ENCODE results near the gene ABHD2.
"Not testable (repeated sequence)": the region's sequence is repeated elsewhere in the genome, so short reads cannot be mapped to it uniquely, and the experiment has no call there.

Gene ABHD2

GRCh38 chr15:89075101-89075640, 13.1 kb upstream of the ABHD2 start:
- DNase-seq (ENCODE audit: low spot score) = no peak

GRCh38 chr15:89075846-89076245, 12.4 kb upstream of the ABHD2 start:
- DNase-seq (ENCODE audit: low spot score) = no peak

DNA sequence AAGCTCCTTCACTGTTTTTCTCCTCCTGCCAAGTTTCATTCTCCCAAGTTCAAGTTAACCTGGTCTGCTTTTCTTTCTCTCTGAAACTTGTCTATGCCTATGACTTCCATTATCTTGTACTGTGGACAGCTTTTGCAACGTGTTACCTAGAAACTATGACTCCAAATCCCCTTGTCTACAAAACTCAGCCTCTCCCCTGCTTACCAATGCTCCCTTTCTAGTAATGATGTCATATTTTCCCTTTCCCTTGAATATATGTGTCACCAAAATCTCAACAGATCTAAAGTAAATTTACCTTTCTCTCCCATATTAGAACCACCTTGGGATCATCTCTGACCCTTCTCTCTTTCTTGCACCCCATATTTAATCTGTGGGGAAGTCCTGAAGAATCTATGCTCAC, 10.5 kb upstream of the ABHD2 start:
- DNase-seq (ENCODE audit: low spot score) = no peak

DNA sequence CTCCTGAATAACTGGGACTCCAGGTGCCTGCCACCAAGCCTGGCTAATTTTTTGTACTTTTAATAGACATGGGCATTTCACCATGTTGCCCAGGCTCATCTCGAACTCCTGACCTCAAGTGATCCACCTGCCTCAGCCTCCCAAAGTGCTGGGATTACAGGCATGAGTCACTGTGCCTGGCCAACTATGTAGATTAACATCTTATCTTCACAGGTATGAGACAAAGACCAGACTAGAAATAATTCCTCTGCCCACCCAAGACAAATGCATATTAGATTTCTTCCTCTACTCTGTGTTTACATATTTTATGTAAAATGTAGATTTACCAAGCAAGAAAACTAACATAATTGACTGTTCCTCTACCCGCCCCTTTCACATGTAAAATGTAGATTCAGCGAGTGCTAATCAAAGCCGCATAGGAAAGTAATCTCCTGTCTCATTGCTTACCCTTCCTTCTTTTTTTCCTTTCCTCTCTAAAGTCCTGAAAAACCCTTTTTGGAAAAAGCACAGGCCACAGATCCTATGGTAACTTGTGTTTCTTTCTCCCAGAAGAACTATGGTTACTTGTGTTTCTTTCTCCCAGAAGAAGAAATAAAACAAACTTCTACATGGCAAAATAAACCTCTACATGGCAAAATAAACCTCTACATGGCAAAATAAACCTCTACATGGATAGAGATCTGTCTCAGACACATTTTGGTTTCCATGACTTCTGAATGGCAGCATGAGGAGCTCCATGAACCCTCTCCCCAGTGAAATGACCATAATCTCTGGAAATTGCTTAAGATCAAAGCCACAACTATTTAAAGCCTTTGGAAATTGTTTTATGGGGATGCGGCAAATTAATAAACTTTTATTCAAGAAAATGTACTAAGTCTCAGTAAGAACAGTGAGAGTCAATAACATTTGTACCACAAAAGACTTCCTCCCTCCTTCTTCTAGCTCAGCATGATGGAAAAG, 9.1 kb upstream of the ABHD2 start:
- DNase-seq (ENCODE audit: low spot score) = no peak

DNA sequence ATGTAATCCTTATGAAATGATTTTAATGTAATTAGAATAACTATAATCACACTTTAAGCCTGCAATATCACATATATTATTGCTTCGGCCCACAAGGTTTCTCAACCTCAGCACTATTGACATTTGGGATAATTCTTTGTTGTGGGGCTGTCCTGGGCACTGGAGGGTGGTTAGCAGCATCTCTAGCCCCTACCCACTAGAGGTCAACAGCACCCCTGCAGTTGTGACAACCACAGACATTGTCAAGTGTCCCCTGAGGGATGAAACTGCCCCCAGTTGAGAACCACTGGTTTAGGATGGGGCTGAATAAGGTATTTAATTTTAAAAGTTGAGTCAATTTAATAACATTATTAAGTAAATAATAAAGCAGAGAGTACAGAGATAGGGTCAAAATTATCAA, 6.4 kb upstream of the ABHD2 start:
- DNase-seq (ENCODE audit: low spot score) = no peak

DNA sequence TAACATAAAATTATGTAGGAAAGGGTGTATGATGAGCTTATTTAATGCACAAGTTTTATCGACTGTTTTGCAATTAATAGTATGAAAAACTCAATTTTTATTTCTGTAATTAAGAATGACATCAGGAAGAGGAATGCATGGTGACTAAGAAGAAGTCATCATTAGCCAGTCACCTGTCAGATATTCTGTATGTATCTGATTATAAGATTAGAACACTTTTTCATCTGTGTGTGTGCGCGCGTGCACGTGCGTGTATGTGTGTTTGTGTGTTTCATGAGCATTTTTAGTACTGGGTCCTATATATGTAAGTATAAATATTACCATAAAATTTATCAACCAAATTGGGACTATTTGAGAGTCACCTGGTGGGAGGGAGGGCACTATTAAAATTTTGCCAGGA, 5.0 kb upstream of the ABHD2 start:
- DNase-seq (ENCODE audit: low spot score) = no peak

GRCh38 chr15:89085289-89085926, 2.8 kb upstream of the ABHD2 start:
- DNase-seq (ENCODE audit: low spot score) = no peak

- not testable (repeated sequence) for DNase-seq (ENCODE audit: low spot score)
Observed at GRCh38 chr15:89085933-89086332, 2.3 kb upstream of the ABHD2 start.

DNA sequence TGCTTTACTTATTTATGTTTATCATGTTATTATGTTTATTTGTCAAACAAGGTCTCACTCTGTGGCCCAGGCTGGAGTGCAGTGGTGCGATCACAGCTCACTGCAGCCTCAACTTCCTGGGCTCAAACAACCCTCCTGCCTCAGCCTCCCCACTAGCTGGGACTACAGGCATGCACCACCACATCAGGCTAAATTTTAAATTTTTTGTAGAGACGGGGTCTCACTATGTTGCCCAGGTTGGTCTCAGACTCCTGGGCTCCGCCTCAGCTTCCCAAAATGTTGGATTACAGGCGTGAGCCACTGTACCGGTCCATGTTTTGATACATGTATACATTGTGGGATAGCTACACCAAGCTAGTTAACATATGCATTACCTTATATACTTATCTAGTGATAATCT, 1.9 kb upstream of the ABHD2 start:
- DNase-seq (ENCODE audit: low spot score) = not testable (repeated sequence)

- no peak for DNase-seq (ENCODE audit: low spot score)
Observed at GRCh38 chr15:89087161-89087829, 961 bp upstream of the ABHD2 start.

DNA sequence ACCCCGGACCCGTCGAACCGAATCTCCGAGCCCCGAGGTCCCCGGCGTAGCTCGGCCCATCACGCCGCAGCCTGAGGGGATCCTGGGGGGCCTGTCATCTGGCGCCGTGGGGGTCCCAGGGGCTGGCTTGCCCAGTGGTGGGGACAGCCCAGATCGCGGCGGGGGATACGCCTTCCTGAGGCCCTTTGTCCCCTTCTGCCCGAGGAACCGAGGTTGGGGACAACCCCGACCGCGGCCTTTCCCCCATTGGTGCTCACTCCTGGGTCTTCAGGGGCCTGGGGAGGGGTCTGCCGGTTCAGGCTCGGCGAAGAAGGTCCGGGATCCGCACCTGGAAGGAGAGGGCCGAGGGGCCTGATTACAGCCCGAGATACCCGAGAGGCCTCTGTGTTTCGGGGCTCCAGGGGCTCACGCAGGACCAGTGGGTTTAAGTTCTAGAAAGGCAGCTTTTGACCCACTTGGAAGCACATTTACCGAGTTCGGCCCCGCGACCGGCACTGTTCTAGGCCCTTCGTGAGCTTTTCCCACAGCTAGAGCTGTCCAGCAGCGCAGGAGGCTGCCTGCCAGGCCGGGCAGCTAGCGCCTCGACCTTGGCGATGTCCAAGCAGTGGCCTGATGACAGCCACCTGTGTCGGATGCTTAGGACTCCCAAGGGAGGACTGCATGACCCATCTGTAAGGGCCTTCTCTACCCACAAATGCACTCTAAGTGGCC, 504 bp downstream of the ABHD2 start:
- DNase-seq (ENCODE audit: low spot score) = no peak

GRCh38 chr15:89089316-89090230, 1.3 kb downstream of the ABHD2 start:
- DNase-seq (ENCODE audit: low spot score) = no peak

DNA sequence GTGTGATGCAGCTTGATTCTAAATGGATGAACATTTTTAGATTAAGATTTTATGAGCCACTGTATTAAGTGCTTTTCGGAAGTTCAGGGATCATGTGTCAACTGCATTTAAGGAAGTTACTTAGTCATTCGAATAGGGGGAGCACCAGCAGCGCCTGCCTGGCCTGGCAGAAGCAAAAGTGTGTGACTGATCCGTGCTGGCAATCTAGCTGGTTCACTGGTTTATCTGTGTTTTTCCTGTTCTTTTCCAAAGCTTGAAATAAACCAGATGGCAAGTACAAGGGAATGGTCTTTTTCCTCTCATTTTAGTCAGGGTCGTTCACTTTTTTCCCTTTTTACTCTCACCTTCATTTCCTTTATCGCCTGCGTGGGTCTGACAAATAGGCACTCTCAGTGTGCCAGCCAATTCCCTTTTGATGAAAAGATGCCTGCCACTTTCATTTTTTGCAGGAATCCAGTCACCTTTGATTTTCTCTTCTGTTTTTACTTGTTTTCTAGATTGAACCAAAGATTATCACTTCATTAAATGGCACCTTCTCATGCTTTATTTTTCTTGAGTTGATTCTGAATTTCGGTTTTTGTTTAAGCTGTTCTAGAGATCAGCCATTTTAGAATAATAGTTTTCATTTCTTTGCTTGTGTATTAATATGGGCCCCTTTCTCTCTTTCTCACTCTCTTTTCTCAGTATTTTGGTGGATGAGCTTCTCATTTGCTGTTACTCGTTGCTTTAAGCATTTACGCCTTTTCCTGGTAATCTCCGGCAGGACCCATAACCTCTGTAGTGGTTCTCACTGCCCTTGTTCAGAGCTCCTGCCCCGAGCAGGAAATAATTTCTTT, 2.8 kb downstream of the ABHD2 start:
- no peak for DNase-seq (ENCODE audit: low spot score)

GRCh38 chr15:89091627-89092220, 3.5 kb downstream of the ABHD2 start:
- no peak for DNase-seq (ENCODE audit: low spot score)

DNA sequence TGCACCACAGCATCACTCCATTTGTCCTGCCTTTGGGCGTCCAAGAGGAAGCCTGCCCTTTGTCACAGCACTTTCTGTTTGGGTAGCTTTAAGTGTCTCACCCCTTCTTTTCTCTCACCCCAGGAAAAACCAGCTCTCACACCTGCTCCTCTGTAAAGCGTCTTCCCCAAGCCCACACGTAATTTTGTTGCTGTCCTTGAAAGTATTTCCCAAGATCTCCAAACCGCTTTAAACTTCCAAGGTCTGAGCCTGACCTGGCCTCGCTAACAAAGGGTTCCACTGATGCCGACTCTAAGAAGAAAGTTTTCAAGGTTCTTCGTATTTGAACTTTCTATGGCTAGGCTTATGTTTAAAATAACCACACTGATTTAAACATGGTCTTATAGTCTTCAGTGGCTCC, 5.3 kb downstream of the ABHD2 start:
- no peak for DNase-seq (ENCODE audit: low spot score)

DNA sequence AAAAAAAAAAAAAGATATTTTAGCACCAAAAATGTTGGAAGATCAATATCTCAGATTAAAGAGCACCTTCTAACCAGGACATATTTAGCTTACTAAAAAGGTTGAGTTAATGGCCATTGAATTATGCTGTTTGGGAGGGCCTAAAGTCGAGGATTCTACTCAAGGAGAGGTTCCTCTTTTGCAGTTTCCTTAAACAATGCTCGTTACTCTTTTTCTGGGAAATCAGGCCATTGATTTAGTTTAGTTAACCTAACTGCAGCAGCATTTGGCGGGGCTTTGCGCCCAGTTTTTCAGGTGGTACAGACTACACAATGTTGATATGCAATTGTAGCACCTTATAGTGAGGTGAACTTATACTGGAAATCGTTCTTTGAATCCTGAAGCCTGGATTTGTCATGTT, 6.8 kb downstream of the ABHD2 start:
- DNase-seq (ENCODE audit: low spot score) = no peak

GRCh38 chr15:89095556-89095955, 7.3 kb downstream of the ABHD2 start:
- no peak for DNase-seq (ENCODE audit: low spot score)

GRCh38 chr15:89096664-89097063, 8.4 kb downstream of the ABHD2 start:
- DNase-seq (ENCODE audit: low spot score) = no peak

GRCh38 chr15:89097313-89097712, 9.1 kb downstream of the ABHD2 start:
- no peak for DNase-seq (ENCODE audit: low spot score)

GRCh38 chr15:89098281-89098680, 10.0 kb downstream of the ABHD2 start:
- no peak for DNase-seq (ENCODE audit: low spot score)
